HCT116 (cell line): ENCODE data around the gene TNFRSF18.

Source experiments
- CBX3 ChIP-seq: IDR thresholded peaks from 2 replicates; pipeline ENCODE4 v1.6.1; 2012; ENCODE audit warnings: low read depth
- CEBPB ChIP-seq: IDR thresholded peaks from 2 replicates; pipeline ENCODE4 v1.6.1; 2012; ENCODE audit warnings: low read depth
- CTCF ChIP-seq, 3 experiments: fragments of 200-600 bp in 1 of 3; sonication (generic) in 1 of 3; IDR thresholded peaks in 2 of 3; conservative IDR thresholded peaks in 1 of 3; 2 replicates each; pipeline ENCODE4 v1.5.1; 2012 to 2017; ENCODE audit warnings: low read depth in 2 of 3, low read length in 2 of 3, antibody characterized with exemption in 1 of 3, borderline replicate concordance in 1 of 3, control low read depth in 1 of 3, mild to moderate bottlenecking in 1 of 3, mixed read lengths in 1 of 3, mixed run types in 1 of 3, moderate library complexity in 1 of 3; ENCODE audit not compliant: insufficient read depth in 1 of 3
- EZH2 ChIP-seq: fragments of 200-600 bp; sonication (generic); IDR thresholded peaks from 2 replicates; pipeline ENCODE4 v1.6.1; 2017; ENCODE audit warnings: antibody characterized with exemption, mixed run types
- MAX ChIP-seq: IDR thresholded peaks from 2 replicates; pipeline ENCODE4 v1.6.1; 2012
- POLR2A ChIP-seq: IDR thresholded peaks from 2 replicates; pipeline ENCODE4 v1.7.0; 2011; ENCODE audit warnings: borderline replicate concordance; ENCODE audit not compliant: insufficient read depth, insufficient read length; ENCODE audit errors: extremely low read depth

GRCh38 chr1:1165485-1165884 lies 40.9 kb downstream of the TNFRSF18 start:
- TF ChIP-seq CTCF (IDR thresholded peaks at IDR 0.05 in 2 of 3, conservative IDR thresholded peaks at IDR 0.05 in 1 of 3; ENCODE audit: borderline replicate concordance in 1 of 3, insufficient read depth in 1 of 3, low read depth in 2 of 3, low read length in 2 of 3) (no peak), CBX3 (no peak), MAX (no peak), CEBPB (no peak), POLR2A (no peak), EZH2 (no peak)
